Lung (tissue), 12 donors: ENCODE measurements around the gene LBHD2. TPM values are rescaled to one million over a fixed set of nuclear protein-coding genes. Genes with fewer than 3 reads are reported as not detected.

Source experiments
- ATAC-seq: fragments of 200-7000 bp; cut with Tn5 transposase; one replicate; pipeline ENCODE4 v1.9.1; 2020; ENCODE audit warnings: moderate number of reproducible peaks; ENCODE audit not compliant: insufficient read depth, low FRiP score
- DNase-seq, 3 donors: peaks; one replicate each; pipeline ENCODE4 v3.0.0-alpha.2; 2013 to 2017
- H3K27ac ChIP-seq, 2 donors: one replicate each; pipeline ENCODE4 v1.5.1; 2013; ENCODE audit warnings: mild to moderate bottlenecking in 2 of 2, moderate library complexity in 2 of 2, control low read depth in 1 of 2, inconsistent platforms in 1 of 2, low read depth in 1 of 2, low read length in 1 of 2
- H3K27me3 ChIP-seq, 3 donors: one replicate each; pipeline ENCODE4 v1.5.1; 2013; ENCODE audit warnings: low read length in 2 of 3; ENCODE audit not compliant: control insufficient read depth in 3 of 3, insufficient read depth in 3 of 3
- H3K36me3 ChIP-seq, 4 donors: one replicate each; pipeline ENCODE4 v1.5.1; 2013; ENCODE audit warnings: low read length in 4 of 4, mild to moderate bottlenecking in 1 of 4, moderate library complexity in 1 of 4; ENCODE audit not compliant: control insufficient read depth in 4 of 4, insufficient read depth in 4 of 4
- H3K4me1 ChIP-seq, 5 donors: one replicate each; pipeline ENCODE4 v1.5.1; 2013; ENCODE audit warnings: low read length in 5 of 5, mild to moderate bottlenecking in 2 of 5, moderate library complexity in 1 of 5; ENCODE audit not compliant: control insufficient read depth in 5 of 5, insufficient read depth in 5 of 5
- H3K4me3 ChIP-seq: one replicate; pipeline ENCODE4 v1.5.1; 2013; ENCODE audit warnings: mild to moderate bottlenecking, control low read depth, moderate library complexity
- H3K9ac ChIP-seq, 2 donors: one replicate each; pipeline ENCODE4 v1.5.1; 2013; ENCODE audit warnings: low read length in 2 of 2, control low read depth in 1 of 2; ENCODE audit not compliant: insufficient read depth in 1 of 2
- H3K9me3 ChIP-seq, 4 donors: one replicate each; pipeline ENCODE4 v1.5.1; 2013; ENCODE audit warnings: low read length in 3 of 4, mild to moderate bottlenecking in 1 of 4, moderate library complexity in 1 of 4; ENCODE audit not compliant: control insufficient read depth in 4 of 4, insufficient read depth in 3 of 4
- WGBS, 2 donors: extraction: QIAGEN DNeasy Blood & Tissue Kit; methylation state at CpG; one replicate each; pipeline ENCODE4 v1.1.7; 2013; 5-methylcytosine and 5-hydroxymethylcytosine counted together
- polyA plus RNA-seq, 2 donors: library from polyadenylated mRNA; stranded (reverse); fragments of 200-250 nt; gene quantifications; one replicate each; pipeline ENCODE4 v1.2.1, GENCODE V29; 2013
- total RNA-seq, 2 donors: library from RNA; depleted of rRNA in 1 of 2; stranded (reverse); fragments of >200 nt in 1 of 2; gene quantifications; one replicate each; pipeline ENCODE4 v1.2.1, GENCODE V29; 2014 to 2021
- TF ChIP-seq, protein P1 (sequence below): IDR thresholded peaks from 2 replicates; pipeline ENCODE4 v1.5.1; 2012; ENCODE audit warnings: mild to moderate bottlenecking; ENCODE audit errors: control extremely low read depth, extremely low read depth
- donor health status: control.
- donor health status: control.
- donor health status: Bipolar disorder and iron deficiency.
- donor health status: healthy.
- donor health status: DM: yes; HTN: yes; CAD: no.

Gene LBHD2
- total and polyA plus RNA-seq, 4 donors = 0.08 TPM; not detected in 3

GRCh38 chr14:103096387-103096786 is 12.4 kb downstream of the LBHD2 start:
- peaks cover 0 to 20% (median 6%) of the 10 kb centered on the region in 5 donors for H3K4me1 ChIP-seq
- TF ChIP-seq, protein P1, sequence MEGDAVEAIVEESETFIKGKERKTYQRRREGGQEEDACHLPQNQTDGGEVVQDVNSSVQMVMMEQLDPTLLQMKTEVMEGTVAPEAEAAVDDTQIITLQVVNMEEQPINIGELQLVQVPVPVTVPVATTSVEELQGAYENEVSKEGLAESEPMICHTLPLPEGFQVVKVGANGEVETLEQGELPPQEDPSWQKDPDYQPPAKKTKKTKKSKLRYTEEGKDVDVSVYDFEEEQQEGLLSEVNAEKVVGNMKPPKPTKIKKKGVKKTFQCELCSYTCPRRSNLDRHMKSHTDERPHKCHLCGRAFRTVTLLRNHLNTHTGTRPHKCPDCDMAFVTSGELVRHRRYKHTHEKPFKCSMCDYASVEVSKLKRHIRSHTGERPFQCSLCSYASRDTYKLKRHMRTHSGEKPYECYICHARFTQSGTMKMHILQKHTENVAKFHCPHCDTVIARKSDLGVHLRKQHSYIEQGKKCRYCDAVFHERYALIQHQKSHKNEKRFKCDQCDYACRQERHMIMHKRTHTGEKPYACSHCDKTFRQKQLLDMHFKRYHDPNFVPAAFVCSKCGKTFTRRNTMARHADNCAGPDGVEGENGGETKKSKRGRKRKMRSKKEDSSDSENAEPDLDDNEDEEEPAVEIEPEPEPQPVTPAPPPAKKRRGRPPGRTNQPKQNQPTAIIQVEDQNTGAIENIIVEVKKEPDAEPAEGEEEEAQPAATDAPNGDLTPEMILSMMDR = no peak
- no peaks in the 10 kb centered on the region for H3K36me3 ChIP-seq
- ATAC-seq (no peak), DNase-seq (no peak)
- no peaks in the 10 kb centered on the region for H3K27me3 ChIP-seq
- 87 to 90% methylated on average over 4 of the region's 4 CpGs for WGBS, 2 donors
- H3K9me3 ChIP-seq = no peaks in the 10 kb centered on the region
- H3K27ac ChIP-seq = no peak overlapping the region
- H3K4me3 ChIP-seq = no peak overlapping the region
- H3K9ac ChIP-seq = no peak overlapping the region

- Histone ChIP-seq H3K27me3 (peaks cover 0 to 4% (median 0%) of the 10 kb centered on the region in 3 donors), H3K27ac (no peak overlapping the region), H3K4me1 (peaks cover 0 to 20% (median 6%) of the 10 kb centered on the region in 5 donors), H3K36me3 (no peaks in the 10 kb centered on the region), H3K9ac (no peak overlapping the region), H3K4me3 (no peak overlapping the region), H3K9me3 (peaks cover 0 to 1% (median 0%) of the 10 kb centered on the region in 4 donors)
- WGBS, 2 donors = 91 to 94% methylated on average over 26 of the region's 26 CpGs
- no peak for DNase-seq
- ATAC-seq = no peak
- TF ChIP-seq, protein P1 = no peak
Observed at GRCh38 chr14:103097244-103097993, 13.4 kb downstream of the LBHD2 start.

DNA sequence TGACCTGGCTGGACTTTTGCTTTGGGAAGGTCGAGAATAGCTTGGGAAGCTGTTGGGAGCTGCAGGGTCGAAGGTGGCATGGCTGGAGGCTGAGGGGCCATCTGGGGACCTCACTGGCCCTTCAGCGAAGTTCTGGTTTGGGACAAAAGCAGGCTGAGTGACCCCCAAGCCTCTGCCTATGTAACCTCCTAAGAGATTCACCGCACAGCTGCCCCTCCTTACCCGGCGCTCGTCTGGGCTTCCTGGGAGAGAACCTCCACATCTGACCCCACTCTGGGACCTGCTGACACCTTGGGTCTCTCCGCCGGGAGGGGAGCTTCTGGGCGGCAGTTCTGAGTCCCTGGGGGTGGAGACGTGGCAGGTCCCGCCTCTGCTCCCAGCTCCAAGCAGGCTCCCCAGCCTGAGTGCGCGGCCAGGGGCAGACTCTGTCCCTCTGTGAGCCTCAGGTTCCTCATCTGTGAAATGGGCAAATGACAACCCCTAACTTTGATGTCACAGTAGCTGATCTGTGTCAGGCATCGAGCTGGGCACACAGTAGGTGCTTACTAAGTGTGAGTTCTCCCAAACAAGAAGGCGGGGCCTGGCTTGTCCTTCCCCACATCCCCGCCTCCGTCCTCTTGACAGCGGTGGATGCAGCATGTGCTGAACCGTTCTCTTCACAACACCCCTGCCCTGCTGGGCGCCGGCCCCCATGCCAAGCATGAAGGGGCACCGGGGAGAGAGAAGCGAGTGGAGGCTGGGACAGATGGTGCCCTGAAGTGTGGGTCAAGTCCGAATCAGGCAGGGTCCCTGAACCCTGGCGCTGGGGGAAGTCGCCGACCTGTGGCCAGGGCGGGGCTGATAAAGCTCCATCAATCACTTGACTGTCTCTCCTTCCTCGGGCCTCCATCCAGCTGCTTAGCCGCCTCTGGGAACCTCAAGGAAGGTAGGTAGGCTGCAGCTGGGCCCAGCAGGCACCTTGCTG is 14.3 kb downstream of the LBHD2 start:
- H3K4me1 ChIP-seq = peaks cover 0 to 25% (median 10%) of the 10 kb centered on the region in 5 donors
- H3K36me3 ChIP-seq = no peaks in the 10 kb centered on the region
- TF ChIP-seq, protein P1 = no peak
- H3K27me3 ChIP-seq = peaks cover 0 to 12% (median 8%) of the 10 kb centered on the region in 3 donors
- no peak overlapping the region for H3K9ac ChIP-seq
- ATAC-seq (no peak), DNase-seq (no peak)
- H3K27ac ChIP-seq = no peak overlapping the region
- H3K4me3 ChIP-seq = no peak overlapping the region
- WGBS, 2 donors = 81 to 84% methylated on average over 31 of the region's 31 CpGs
- peaks cover 0 to 4% (median 0%) of the 10 kb centered on the region in 4 donors for H3K9me3 ChIP-seq
